Gastrocnemius medialis (tissue), 4 donors: ENCODE measurements around the gene PXMP2. TPM values are rescaled to one million over a fixed set of nuclear protein-coding genes. Genes with fewer than 3 reads are reported as not detected.

Source experiments
- ATAC-seq, 2 donors: fragments of 150-250 bp; one replicate each; pipeline ENCODE4 v1.9.1; 2016
- DNase-seq, 2 donors: peaks; one replicate each; pipeline ENCODE4 v3.0.0-alpha.2; 2019
- H3K27ac ChIP-seq, 4 donors: fragments of 200-600 bp; sonication (generic); 1 replicate in 1 of 4; 2 replicates in 3 of 4; pipeline ENCODE4 v1.5.1; 2016 to 2018; ENCODE audit warnings: mild to moderate bottlenecking in 2 of 4, moderate library complexity in 1 of 4
- H3K27me3 ChIP-seq, 3 donors: fragments of 200-600 bp; sonication (generic) in 2 of 3; 1 replicate in 1 of 3; 2 replicates in 2 of 3; pipeline versions ENCODE4 v1.5.1 to v1.6.0; 2016 to 2019; ENCODE audit warnings: mild to moderate bottlenecking in 1 of 3, moderate library complexity in 1 of 3
- H3K36me3 ChIP-seq, 2 donors: fragments of 200-600 bp; sonication (generic) in 1 of 2; one replicate each; pipeline ENCODE4 v1.5.1; 2017 to 2018
- H3K4me1 ChIP-seq, 2 donors: fragments of 200-600 bp; sonication (generic) in 1 of 2; one replicate each; pipeline ENCODE4 v1.5.1; 2016 to 2017; ENCODE audit warnings: mild to moderate bottlenecking in 2 of 2
- H3K4me3 ChIP-seq, 4 donors: fragments of 200-600 bp; sonication (generic) in 3 of 4; 1 replicate in 1 of 4; 2 replicates in 3 of 4; pipeline ENCODE4 v1.5.1; 2016 to 2019; ENCODE audit warnings: mild to moderate bottlenecking in 2 of 4
- H3K9me3 ChIP-seq, 3 donors: fragments of 200-600 bp; sonication (generic) in 2 of 3; 1 replicate in 1 of 3; 2 replicates in 2 of 3; pipeline ENCODE4 v1.5.1; 2016 to 2019
- CTCF ChIP-seq, 5 experiments: fragments of 450-650 bp in 3 of 5; fragments of 200-600 bp in 2 of 5; sonication (generic) in 2 of 5; IDR thresholded peaks in 4 of 5; conservative IDR thresholded peaks in 1 of 5; 1 replicate in 4 of 5; 2 replicates in 1 of 5; pipeline ENCODE4 v1.5.1; 2016 to 2019; ENCODE audit warnings: antibody characterized with exemption in 5 of 5, mild to moderate bottlenecking in 3 of 5, moderate library complexity in 3 of 5
- POLR2A ChIP-seq, 2 donors: fragments of 450-650 bp; IDR thresholded peaks; one replicate each; pipeline ENCODE4 v1.6.1; 2017; ENCODE audit warnings: antibody characterized with exemption in 2 of 2, mild to moderate bottlenecking in 2 of 2, moderate library complexity in 2 of 2
- in situ Hi-C, 4 donors: fragments of 200-750 bp; cut with MboI; loops; one replicate each; pipeline versions ENCODE4 v1.15.0 to v1.8.0; 2017; ENCODE audit warnings: low sequenced_read_pairs in 4 of 4
- intact Hi-C: fragments of 100-400 bp; cut with DNase I; formaldehyde crosslinking; loops from one replicate; pipeline ENCODE4 v1.15.1; 2023; ENCODE audit warnings: low total_unique reads
- total RNA-seq, 4 donors: library from RNA; depleted of rRNA; stranded (reverse); fragments of >200 nt; gene quantifications; one replicate each; pipeline versions ENCODE4 v1.1.0 to v1.2.3, GENCODE V29; 2016

The PXMP2 gene
- total RNA-seq, 4 donors from 2014 or later: 16.0 to 44.8 (median 38.6) TPM

GRCh38 chr12:132736913-132737312 is 49.5 kb downstream of the PXMP2 start:
- intact Hi-C loops (no loop called here), in situ Hi-C loops (no loop called here)
- H3K36me3 ChIP-seq: peaks cover 0 to 97% of the 10 kb centered on the region in 2 donors
- no peaks in the 10 kb centered on the region for H3K27me3 ChIP-seq
- H3K4me3 ChIP-seq: no peak overlapping the region
- no peaks in the 10 kb centered on the region for H3K9me3 ChIP-seq
- DNase-seq (no peak), ATAC-seq (no peak)
- no peaks in the 10 kb centered on the region for H3K4me1 ChIP-seq
- TF ChIP-seq CTCF (IDR thresholded peaks at IDR 0.05 in 4 of 5, conservative IDR thresholded peaks at IDR 0.05 in 1 of 5): no peak
- TF ChIP-seq POLR2A (IDR thresholded peaks at IDR 0.05): no peak
- H3K27ac ChIP-seq: no peak overlapping the region

- Histone ChIP-seq H3K9me3 (no peaks in the 10 kb centered on the region), H3K27ac (no peak overlapping the region), H3K27me3 (no peaks in the 10 kb centered on the region), H3K4me3 (no peak overlapping the region), H3K36me3 (peaks cover 0 to 96% of the 10 kb centered on the region in 2 donors), H3K4me1 (no peaks in the 10 kb centered on the region)
- in situ Hi-C loops (no loop called here), intact Hi-C loops (no loop called here)
- no peak for TF ChIP-seq CTCF (IDR thresholded peaks at IDR 0.05 in 4 of 5, conservative IDR thresholded peaks at IDR 0.05 in 1 of 5)
- no peak for TF ChIP-seq POLR2A (IDR thresholded peaks at IDR 0.05)
- DNase-seq (no peak), ATAC-seq (no peak)
Measured at GRCh38 chr12:132739600-132740312, 52.4 kb downstream of the PXMP2 start.

- H3K4me1 ChIP-seq: no peaks in the 10 kb centered on the region
- no peak for ATAC-seq
- no peak overlapping the region for H3K4me3 ChIP-seq
- TF ChIP-seq POLR2A (IDR thresholded peaks at IDR 0.05) (no peak), CTCF (IDR thresholded peaks at IDR 0.05 in 4 of 5, conservative IDR thresholded peaks at IDR 0.05 in 1 of 5) (no peak)
- no peaks in the 10 kb centered on the region for H3K9me3 ChIP-seq
- DNase-seq: no peak
- peaks cover 0 to 96% of the 10 kb centered on the region in 2 donors for H3K36me3 ChIP-seq
- in situ Hi-C loops: no loop called here
- no peaks in the 10 kb centered on the region for H3K27me3 ChIP-seq
- H3K27ac ChIP-seq: no peak overlapping the region
- intact Hi-C loops: no loop called here
Measured at GRCh38 chr12:132740313-132740646, 52.9 kb downstream of the PXMP2 start.

- in situ Hi-C loops: no loop called here
- ATAC-seq: no peak
- no peak overlapping the region for H3K4me3 ChIP-seq
Measured at GRCh38 chr12:132740652-132741051, 53.3 kb downstream of the PXMP2 start.

More at GRCh38 chr12:132740652-132741051, 53.3 kb downstream of the PXMP2 start:
- peaks cover 0 to 96% of the 10 kb centered on the region in 2 donors for H3K36me3 ChIP-seq
- TF ChIP-seq CTCF (IDR thresholded peaks at IDR 0.05 in 4 of 5, conservative IDR thresholded peaks at IDR 0.05 in 1 of 5) (no peak), POLR2A (IDR thresholded peaks at IDR 0.05) (no peak)
- H3K9me3 ChIP-seq: no peaks in the 10 kb centered on the region
- no peaks in the 10 kb centered on the region for H3K27me3 ChIP-seq
- no peak overlapping the region for H3K27ac ChIP-seq
- intact Hi-C loops: no loop called here
- H3K4me1 ChIP-seq: no peaks in the 10 kb centered on the region
- DNase-seq: no peak
